Mucosa of descending colon (tissue), 3 donors: ENCODE measurements around the gene COL2A1. TPM values are rescaled to one million over a fixed set of nuclear protein-coding genes. Genes with fewer than 3 reads are reported as not detected.
A peak's percentile ranks its signal among the peaks of the same experiment; 100 is the strongest.

Source experiments
- ATAC-seq: fragments of 200-7000 bp; cut with Tn5 transposase; one replicate; pipeline ENCODE4 v1.9.1; 2020; ENCODE audit warnings: mild to moderate bottlenecking, moderate library complexity
- DNase-seq, 3 donors: peaks; one replicate each; pipeline ENCODE4 v3.0.0-alpha.2; 2020
- H3K36me3 ChIP-seq: fragments of 200-600 bp; one replicate; pipeline ENCODE4 v1.8.0; 2021; ENCODE audit warnings: low read depth, mild to moderate bottlenecking
- H3K4me1 ChIP-seq: fragments of 200-600 bp; one replicate; pipeline ENCODE4 v1.8.0; 2021; ENCODE audit warnings: low read depth, mild to moderate bottlenecking
- H3K4me3 ChIP-seq: fragments of 200-600 bp; one replicate; pipeline ENCODE4 v1.8.0; 2021; ENCODE audit warnings: mild to moderate bottlenecking
- H3K9me3 ChIP-seq: fragments of 200-600 bp; one replicate; pipeline ENCODE4 v1.8.0; 2021; ENCODE audit warnings: mild to moderate bottlenecking
- CTCF ChIP-seq: fragments of 200-600 bp; IDR thresholded peaks from one replicate; pipeline ENCODE4 v1.8.0; 2022; ENCODE audit warnings: antibody characterized with exemption, mild to moderate bottlenecking
- intact Hi-C, 2 donors: fragments of 100-400 bp; cut with DNase I in 1 of 2; cut with micrococcal nuclease in 1 of 2; formaldehyde crosslinking; loops; one replicate each; pipeline versions ENCODE4 v1.11.0 to v1.11.1; 2022; cut with DNase I, micrococcal nuclease
- total RNA-seq, 3 donors: library from RNA; stranded (reverse); fragmentation: NEBNext Ultra II Directional in 2 of 3; extraction: Animal tissue kit (Norgen Biotek cat#: 25700) in 2 of 3; gene quantifications; one replicate each; pipeline versions ENCODE4 v1.2.1 to v1.2.4, GENCODE V29; 2021 to 2023
- donor health status: DM: no; HTN: no; CAD: no; lungs with moderate emphysema.
- donor health status: DM: no; HTN: no; CAD: no.
- donor health status: DM: no; HTN: yes; CAD: no.

COL2A1 gene
- total RNA-seq, 3 donors from 2014 or later, result 0.19 to 1.5 (median 1.2) TPM

GRCh38 chr12:47980197-47980596, 24.1 kb downstream of the COL2A1 start:
- intact Hi-C loops, result no loop called here
- H3K4me3 ChIP-seq, result no peak overlapping the region
- H3K36me3 ChIP-seq, result no peaks in the 10 kb centered on the region
- H3K4me1 ChIP-seq, result peaks cover 8% of the 10 kb centered on the region
- no peak for TF ChIP-seq CTCF
- no peaks in the 10 kb centered on the region for H3K9me3 ChIP-seq
- ATAC-seq, result no peak
- no peak for DNase-seq

GRCh38 chr12:47979686-47980085, 24.6 kb downstream of the COL2A1 start:
- H3K36me3 ChIP-seq, result no peaks in the 10 kb centered on the region
- ATAC-seq (no peak), DNase-seq (peak in 1 of 3 donors; percentile 16)
- no peaks in the 10 kb centered on the region for H3K9me3 ChIP-seq
- H3K4me1 ChIP-seq, result peaks cover 8% of the 10 kb centered on the region
- TF ChIP-seq CTCF, result no peak
- intact Hi-C loops, result no loop called here
- H3K4me3 ChIP-seq, result no peak overlapping the region

GRCh38 chr12:47979166-47979565, 25.1 kb downstream of the COL2A1 start:
- no peak for TF ChIP-seq CTCF
- no peak overlapping the region for H3K4me3 ChIP-seq
- intact Hi-C loops, result no loop called here
- DNase-seq (peak in 1 of 3 donors; percentile 11), ATAC-seq (no peak)
- no peaks in the 10 kb centered on the region for H3K9me3 ChIP-seq
- H3K4me1 ChIP-seq, result peaks cover 8% of the 10 kb centered on the region
- no peaks in the 10 kb centered on the region for H3K36me3 ChIP-seq

GRCh38 chr12:47978598-47978873, 25.7 kb downstream of the COL2A1 start:
- TF ChIP-seq CTCF, result no peak
- Histone ChIP-seq H3K4me3 (no peak overlapping the region), H3K4me1 (peaks cover 8% of the 10 kb centered on the region), H3K9me3 (no peaks in the 10 kb centered on the region), H3K36me3 (no peaks in the 10 kb centered on the region)
- no peak for DNase-seq
- no peak for ATAC-seq
- intact Hi-C loops, result no loop called here

GRCh38 chr12:47977772-47978597, 26.3 kb downstream of the COL2A1 start:
- H3K4me1 ChIP-seq, result peaks cover 8% of the 10 kb centered on the region
- H3K4me3 ChIP-seq, result no peak overlapping the region
- TF ChIP-seq CTCF, result no peak
- no peaks in the 10 kb centered on the region for H3K36me3 ChIP-seq
- DNase-seq (no peak), ATAC-seq (no peak)
- H3K9me3 ChIP-seq, result no peaks in the 10 kb centered on the region
- intact Hi-C loops, result no loop called here
